Gastroesophageal sphincter (tissue), 4 donors: Measurements from ENCODE around the gene PSAPL1. TPM values are rescaled to one million over a fixed set of nuclear protein-coding genes. Genes with fewer than 3 reads are reported as not detected.

Experiments used
- ATAC-seq: fragments of 150-250 bp; one replicate; pipeline ENCODE4 v1.9.1; 2016; ENCODE audit warnings: mild to moderate bottlenecking, moderate library complexity
- H3K27ac ChIP-seq, 4 donors: fragments of 200-600 bp; sonication (generic) in 3 of 4; 1 replicate in 3 of 4; 2 replicates in 1 of 4; pipeline ENCODE4 v1.5.1; 2016 to 2019
- H3K27me3 ChIP-seq: fragments of 200-600 bp; sonication (generic); one replicate; pipeline ENCODE4 v1.5.1; 2019
- H3K36me3 ChIP-seq, 2 donors: fragments of 200-600 bp; sonication (generic); one replicate each; pipeline ENCODE4 v1.5.1; 2019; ENCODE audit warnings: control low read depth in 1 of 2
- H3K4me1 ChIP-seq, 3 donors: fragments of 200-600 bp; sonication (generic); 1 replicate in 2 of 3; 2 replicates in 1 of 3; pipeline ENCODE4 v1.5.1; 2016 to 2019; ENCODE audit warnings: control low read depth in 2 of 3
- H3K4me3 ChIP-seq, 2 donors: fragments of 200-600 bp; sonication (generic); one replicate each; pipeline ENCODE4 v1.5.1; 2019; ENCODE audit warnings: mild to moderate bottlenecking in 1 of 2, moderate library complexity in 1 of 2
- H3K9me3 ChIP-seq, 3 donors: fragments of 200-600 bp; sonication (generic); one replicate each; pipeline ENCODE4 v1.5.1; 2017 to 2019; ENCODE audit warnings: control low read depth in 2 of 3
- EP300 ChIP-seq: sonication (generic); formaldehyde crosslinking; IDR thresholded peaks from one replicate; pipeline ENCODE4 v1.6.1; 2017; ENCODE audit warnings: antibody characterized with exemption, mild to moderate bottlenecking
- POLR2A ChIP-seq, 2 donors: fragments of 450-650 bp; IDR thresholded peaks; one replicate each; pipeline ENCODE4 v1.6.1; 2017; ENCODE audit warnings: antibody characterized with exemption in 2 of 2, mild to moderate bottlenecking in 2 of 2, moderate library complexity in 1 of 2
- POLR2AphosphoS5 ChIP-seq: sonication (generic); formaldehyde crosslinking; IDR thresholded peaks from one replicate; pipeline ENCODE4 v1.6.1; 2017; ENCODE audit warnings: antibody characterized with exemption
- whole genome bisulfite sequencing, 2 donors: methylation state at CpG; one replicate each; pipeline ENCODE4 v1.1.5; 2018; ENCODE audit warnings: low coverage in 1 of 2; 5-methylcytosine and 5-hydroxymethylcytosine counted together
- total RNA-seq, 4 donors: library from RNA; depleted of rRNA; stranded (reverse); fragments of >200 nt; gene quantifications; one replicate each; pipeline ENCODE4 v1.1.0, GENCODE V29; 2016
- TF ChIP-seq, protein P1 (sequence below), 4 experiments: fragments of 200-600 bp in 2 of 4; fragments of 450-650 bp in 2 of 4; sonication (generic) in 1 of 4; IDR thresholded peaks; one replicate each; pipeline ENCODE4 v1.5.1; 2017 to 2019; ENCODE audit warnings: antibody characterized with exemption in 4 of 4, mild to moderate bottlenecking in 2 of 4, moderate library complexity in 2 of 4

Gene PSAPL1
- total RNA-seq, 4 donors from 2014 or later: 0.15 TPM; not detected in 3

DNA sequence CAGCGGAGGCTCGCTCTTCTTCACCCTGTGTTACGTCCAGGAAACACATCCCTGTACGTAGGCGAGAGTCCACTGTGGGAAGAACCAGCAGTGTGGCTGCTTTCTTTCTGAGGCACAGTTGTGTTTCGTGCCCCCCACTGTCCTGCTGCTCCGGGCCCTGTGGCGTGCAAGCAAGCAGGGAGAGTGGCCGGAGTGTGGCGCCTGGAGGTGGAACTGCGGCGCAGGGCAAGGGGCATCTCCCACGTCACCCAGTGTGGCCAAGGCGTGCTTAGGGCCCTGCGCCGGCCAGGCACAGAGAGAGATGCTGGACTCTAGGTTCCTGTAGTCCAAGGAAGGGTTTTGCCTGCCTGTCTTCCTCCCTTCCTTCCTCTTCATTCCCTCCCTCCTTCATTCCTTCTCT is 13.3 kb upstream of the PSAPL1 start:
- WGBS, 2 donors: 60 to 80% methylated on average over 1 to 3 of the region's 16 CpGs
- Histone ChIP-seq H3K27me3 (no peaks in the 10 kb centered on the region), H3K4me3 (no peak overlapping the region), H3K27ac (no peak overlapping the region), H3K9me3 (no peaks in the 10 kb centered on the region), H3K4me1 (no peaks in the 10 kb centered on the region), H3K36me3 (no peaks in the 10 kb centered on the region)
- no peak for TF ChIP-seq POLR2AphosphoS5
- TF ChIP-seq, protein P1, sequence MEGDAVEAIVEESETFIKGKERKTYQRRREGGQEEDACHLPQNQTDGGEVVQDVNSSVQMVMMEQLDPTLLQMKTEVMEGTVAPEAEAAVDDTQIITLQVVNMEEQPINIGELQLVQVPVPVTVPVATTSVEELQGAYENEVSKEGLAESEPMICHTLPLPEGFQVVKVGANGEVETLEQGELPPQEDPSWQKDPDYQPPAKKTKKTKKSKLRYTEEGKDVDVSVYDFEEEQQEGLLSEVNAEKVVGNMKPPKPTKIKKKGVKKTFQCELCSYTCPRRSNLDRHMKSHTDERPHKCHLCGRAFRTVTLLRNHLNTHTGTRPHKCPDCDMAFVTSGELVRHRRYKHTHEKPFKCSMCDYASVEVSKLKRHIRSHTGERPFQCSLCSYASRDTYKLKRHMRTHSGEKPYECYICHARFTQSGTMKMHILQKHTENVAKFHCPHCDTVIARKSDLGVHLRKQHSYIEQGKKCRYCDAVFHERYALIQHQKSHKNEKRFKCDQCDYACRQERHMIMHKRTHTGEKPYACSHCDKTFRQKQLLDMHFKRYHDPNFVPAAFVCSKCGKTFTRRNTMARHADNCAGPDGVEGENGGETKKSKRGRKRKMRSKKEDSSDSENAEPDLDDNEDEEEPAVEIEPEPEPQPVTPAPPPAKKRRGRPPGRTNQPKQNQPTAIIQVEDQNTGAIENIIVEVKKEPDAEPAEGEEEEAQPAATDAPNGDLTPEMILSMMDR (IDR thresholded peaks at IDR 0.05): no peak
- no peak for ATAC-seq

DNA sequence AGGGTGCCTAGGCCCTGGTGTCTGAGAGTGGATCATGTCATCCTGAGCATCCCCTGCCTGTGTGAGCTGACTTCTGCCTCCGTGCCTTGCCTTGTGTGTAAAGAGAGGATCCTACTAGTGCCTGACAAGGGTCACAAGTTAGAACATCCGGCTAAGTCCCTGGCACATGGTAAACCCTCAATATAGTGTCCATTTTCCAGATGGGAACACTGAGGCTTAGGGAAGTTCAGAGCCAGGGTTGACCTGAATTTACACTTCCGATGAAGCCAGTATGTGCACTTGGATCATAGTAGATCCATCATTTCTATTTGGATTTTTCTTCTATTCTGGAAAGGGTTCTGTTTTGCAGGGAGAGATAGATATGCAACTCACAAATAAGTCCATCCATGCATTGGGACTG is 12.5 kb upstream of the PSAPL1 start:
- Histone ChIP-seq H3K36me3 (no peaks in the 10 kb centered on the region), H3K27ac (no peak overlapping the region), H3K9me3 (no peaks in the 10 kb centered on the region), H3K27me3 (no peaks in the 10 kb centered on the region), H3K4me3 (no peak overlapping the region), H3K4me1 (no peaks in the 10 kb centered on the region)
- 88% methylated on average over 1 of the region's 3 CpGs; no CpG with 5 or more reads in 1 of the 2 donors for WGBS, 2 donors
- TF ChIP-seq, protein P1 (IDR thresholded peaks at IDR 0.05): no peak
- TF ChIP-seq POLR2A (IDR thresholded peaks at IDR 0.05): no peak
- TF ChIP-seq EP300: no peak
- TF ChIP-seq POLR2AphosphoS5: no peak
- ATAC-seq: no peak

DNA sequence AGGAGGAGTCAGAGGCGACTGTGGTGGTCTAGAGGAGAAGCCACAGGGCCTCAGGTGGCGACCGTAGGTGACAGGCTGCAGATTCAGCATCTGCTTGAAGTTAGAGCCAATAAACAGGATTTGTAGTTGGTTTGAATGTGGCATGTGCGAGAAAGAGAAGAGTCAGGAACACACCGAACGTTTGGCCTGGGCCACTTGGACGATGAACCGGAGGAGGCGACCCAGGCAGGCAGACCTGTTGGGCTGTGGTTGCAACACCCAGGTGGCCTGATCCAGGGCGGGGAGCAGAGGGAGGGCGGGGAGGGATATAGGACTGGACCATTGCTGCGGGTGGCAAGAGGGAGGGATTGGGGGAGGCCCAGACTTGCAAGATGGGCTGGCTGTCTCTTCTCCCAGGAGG is 10.0 kb upstream of the PSAPL1 start:
- no peak overlapping the region for H3K27ac ChIP-seq
- ATAC-seq: no peak
- H3K4me3 ChIP-seq: no peak overlapping the region
- H3K4me1 ChIP-seq: no peaks in the 10 kb centered on the region
- TF ChIP-seq EP300: no peak
- TF ChIP-seq, protein P1 (IDR thresholded peaks at IDR 0.05): no peak
- TF ChIP-seq POLR2A (IDR thresholded peaks at IDR 0.05): no peak
- no peak for TF ChIP-seq POLR2AphosphoS5
- 76 to 86% methylated on average over 5 to 7 of the region's 12 CpGs for WGBS, 2 donors
- no peaks in the 10 kb centered on the region for H3K27me3 ChIP-seq
- no peaks in the 10 kb centered on the region for H3K9me3 ChIP-seq
- H3K36me3 ChIP-seq: no peaks in the 10 kb centered on the region

DNA sequence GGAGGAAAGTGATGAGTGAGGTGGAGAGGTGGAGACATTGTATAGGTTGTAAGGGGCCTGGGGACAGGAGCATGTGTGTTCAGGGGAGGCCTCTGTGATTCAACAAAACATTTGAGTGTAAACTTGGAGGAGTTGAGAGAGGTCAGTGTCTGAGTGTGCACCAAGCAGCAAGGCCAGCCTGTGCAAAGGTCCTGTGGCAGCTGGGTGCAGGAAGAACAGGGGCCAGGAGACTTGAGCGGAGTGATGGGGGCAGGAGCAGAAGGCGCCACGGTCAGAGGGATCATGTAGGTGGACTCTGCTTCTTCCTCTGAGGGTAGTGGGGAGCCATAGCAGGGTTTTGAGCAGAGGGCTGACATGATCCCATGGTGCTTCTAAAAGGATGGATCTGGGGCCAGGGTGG is 9.6 kb upstream of the PSAPL1 start:
- Histone ChIP-seq H3K4me1 (no peaks in the 10 kb centered on the region), H3K9me3 (no peaks in the 10 kb centered on the region), H3K4me3 (no peak overlapping the region), H3K27ac (no peak overlapping the region), H3K27me3 (no peaks in the 10 kb centered on the region), H3K36me3 (no peaks in the 10 kb centered on the region)
- 88 to 96% methylated on average over 1 to 3 of the region's 3 CpGs for WGBS, 2 donors
- no peak for ATAC-seq
- TF ChIP-seq, protein P1 (IDR thresholded peaks at IDR 0.05): no peak
- TF ChIP-seq POLR2AphosphoS5: no peak
- no peak for TF ChIP-seq POLR2A (IDR thresholded peaks at IDR 0.05)
- no peak for TF ChIP-seq EP300

DNA sequence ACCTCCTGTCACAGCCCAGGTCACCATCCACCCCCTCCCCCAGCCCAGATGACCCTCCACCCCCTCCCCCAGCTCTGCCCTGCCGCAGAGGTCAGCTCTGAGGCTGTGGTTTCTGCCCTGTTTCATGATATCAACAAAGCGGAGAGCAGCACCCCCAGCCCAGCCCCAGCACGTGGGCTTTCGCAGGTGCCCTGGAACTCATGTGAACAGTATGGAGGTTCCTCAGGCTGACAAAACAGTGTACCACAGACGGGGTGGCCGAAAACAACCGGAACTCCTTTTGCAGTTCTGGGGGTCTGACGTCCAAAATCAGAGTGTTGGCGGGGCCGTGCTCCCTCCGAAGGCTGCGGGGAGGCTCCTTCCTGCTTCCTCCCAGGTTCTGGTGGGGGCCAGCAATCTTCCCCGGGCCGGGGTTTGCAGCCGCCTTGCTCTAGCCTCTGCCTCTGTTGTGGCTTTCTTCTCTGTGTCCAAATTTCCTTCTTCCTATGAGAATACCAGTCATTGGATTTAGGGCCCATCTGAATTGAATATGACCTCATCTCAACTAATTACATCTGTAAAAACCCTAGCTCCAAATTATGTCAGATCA is 7.9 kb upstream of the PSAPL1 start:
- no peak for ATAC-seq
- H3K27ac ChIP-seq: no peak overlapping the region
- H3K4me1 ChIP-seq: no peaks in the 10 kb centered on the region
- no peaks in the 10 kb centered on the region for H3K9me3 ChIP-seq
- 77 to 87% methylated on average over 7 to 10 of the region's 15 CpGs for WGBS, 2 donors
- H3K36me3 ChIP-seq: no peaks in the 10 kb centered on the region
- TF ChIP-seq POLR2AphosphoS5 (no peak), POLR2A (IDR thresholded peaks at IDR 0.05) (no peak), EP300 (no peak)
- TF ChIP-seq, protein P1 (IDR thresholded peaks at IDR 0.05): no peak
- no peaks in the 10 kb centered on the region for H3K27me3 ChIP-seq
- H3K4me3 ChIP-seq: no peak overlapping the region
